A673 (cell line): ENCODE measurements around the gene SURF6. TPM values are rescaled to one million over a fixed set of nuclear protein-coding genes. Genes with fewer than 3 reads are reported as not detected.
A peak's percentile ranks its signal among the peaks of the same experiment; 100 is the strongest.

ENCODE experiments used
- BruUV-seq: library from RNA; stranded (reverse); fragments of 400-500 nt; replicated peaks from 2 replicates; lab custom pipeline; 2021; lab: Mats Ljungman, UMichigan
- CTCF ChIA-PET: fragments of 300-600 bp; sonication (Branson Sonifier 250); formaldehyde crosslinking; loops from one replicate; lab custom pipeline; 2022; ENCODE audit warnings: antibody characterized with exemption; lab: Charles Lee
- POLR2A ChIA-PET: fragments of 300-600 bp; sonication (Branson Sonifier 250); formaldehyde crosslinking; loops from one replicate; lab custom pipeline; 2022; ENCODE audit warnings: antibody characterized with exemption; ENCODE audit not compliant: low non-redundant PET; lab: Charles Lee
- DNase-seq: peaks from one replicate; pipeline ENCODE4 v3.0.0-alpha.2; 2015; ENCODE audit warnings: low spot score
- H3K27ac ChIP-seq: fragments of 200-600 bp; sonication (generic); 2 replicates; pipeline ENCODE4 v1.5.1; 2016; ENCODE audit warnings: mixed run types, low read depth, mild to moderate bottlenecking, mixed read lengths, antibody characterized with exemption, low read length; ENCODE audit not compliant: poor library complexity, severe bottlenecking
- H3K27me3 ChIP-seq: fragments of 200-600 bp; sonication (generic); replicated peaks from 2 replicates; pipeline ENCODE4 v1.6.1; 2017; ENCODE audit warnings: mixed run types, low read depth, mild to moderate bottlenecking, mixed read lengths, antibody characterized with exemption, low read length; ENCODE audit not compliant: insufficient read depth, poor library complexity
- H3K36me3 ChIP-seq: fragments of 200-600 bp; sonication (generic); 2 replicates; pipeline ENCODE4 v1.6.1; 2016; ENCODE audit warnings: mixed run types, mild to moderate bottlenecking, mixed read lengths, antibody characterized with exemption, low read length; ENCODE audit not compliant: insufficient read depth, poor library complexity, severe bottlenecking
- H3K4me1 ChIP-seq: fragments of 200-600 bp; sonication (generic); 2 replicates; pipeline ENCODE4 v1.6.1; 2017; ENCODE audit warnings: mixed run types, mild to moderate bottlenecking, mixed read lengths, antibody characterized with exemption, low read length; ENCODE audit not compliant: insufficient read depth, poor library complexity, severe bottlenecking
- H3K4me3 ChIP-seq: fragments of 200-600 bp; sonication (generic); 2 replicates; pipeline ENCODE4 v1.5.1; 2016; ENCODE audit warnings: low read depth, mixed run types, mild to moderate bottlenecking, mixed read lengths, low read length; ENCODE audit not compliant: poor library complexity, severe bottlenecking
- H3K9me3 ChIP-seq: fragments of 200-600 bp; sonication (generic); 2 replicates; pipeline ENCODE4 v1.6.1; 2016; ENCODE audit warnings: mixed run types, low read depth, mild to moderate bottlenecking, mixed read lengths, antibody characterized with exemption, low read length; ENCODE audit not compliant: poor library complexity, severe bottlenecking
- CTCF ChIP-seq: fragments of 300-800, 200-600 bp; sonication (generic); conservative IDR thresholded peaks from 2 replicates; pipeline ENCODE4 v1.5.1; 2017; ENCODE audit warnings: low read depth, mild to moderate bottlenecking, antibody characterized with exemption, low read length, moderate library complexity, mixed read lengths
- EZH2 ChIP-seq: fragments of 200-600 bp; sonication (generic); IDR thresholded peaks from 2 replicates; pipeline ENCODE4 v1.6.1; 2017; ENCODE audit warnings: borderline replicate concordance, low read depth, mild to moderate bottlenecking, mixed read lengths, antibody characterized with exemption, low read length; ENCODE audit not compliant: poor library complexity, severe bottlenecking
- intact Hi-C: fragments of 100-400 bp; cut with micrococcal nuclease; formaldehyde crosslinking; loops from one replicate; pipeline ENCODE4 v1.10.0; 2022; ENCODE audit not compliant: unreplicated experiment
- total RNA-seq: library from RNA; stranded (reverse); gene quantifications from 2 replicates; pipeline ENCODE4 v1.2.3, GENCODE V29; 2021

SURF6 gene
- total RNA-seq, 1 experiment from 2014 or later = 36.6 TPM

- no peak for DNase-seq
- peaks cover 73% of the 10 kb centered on the region for H3K36me3 ChIP-seq
- TF ChIP-seq EZH2 = no peak
- no peak for TF ChIP-seq CTCF
- no peak overlapping the region for H3K4me3 ChIP-seq
- CTCF ChIA-PET = no interaction called here
- H3K27ac ChIP-seq = no peak overlapping the region
- peaks cover 8% of the 10 kb centered on the region for H3K4me1 ChIP-seq
- POLR2A ChIA-PET = no interaction called here
- no TSS peak for BruUV-seq
- H3K27me3 ChIP-seq = no peaks in the 10 kb centered on the region
- H3K9me3 ChIP-seq = no peaks in the 10 kb centered on the region
- intact Hi-C loops = no loop called here
These were observed 8.1 kb upstream of the SURF6 start for GRCh38 chr9:133344071-133344470.

- H3K4me1 ChIP-seq = peaks cover 7% of the 10 kb centered on the region
- no peak overlapping the region for H3K27ac ChIP-seq
- ChIA-PET POLR2A (no interaction called here), CTCF (no interaction called here)
- H3K9me3 ChIP-seq = no peaks in the 10 kb centered on the region
- no peak for TF ChIP-seq EZH2
- no peak; the same call in 1 of the 2 replicates for TF ChIP-seq CTCF
- intact Hi-C loops = no loop called here
- peaks cover 66% of the 10 kb centered on the region for H3K36me3 ChIP-seq
- no peaks in the 10 kb centered on the region for H3K27me3 ChIP-seq
- DNase-seq = no peak
- BruUV-seq = no TSS peak
- no peak overlapping the region for H3K4me3 ChIP-seq
These were observed 6.6 kb upstream of the SURF6 start for GRCh38 chr9:133342570-133342969.

GRCh38 chr9:133342069-133342406, 6.0 kb upstream of the SURF6 start:
- no peaks in the 10 kb centered on the region for H3K9me3 ChIP-seq
- intact Hi-C loops = no loop called here
- no peaks in the 10 kb centered on the region for H3K27me3 ChIP-seq
- H3K4me1 ChIP-seq = peaks cover 8% of the 10 kb centered on the region
- H3K4me3 ChIP-seq = no peak overlapping the region
- TF ChIP-seq CTCF (peak; percentile 40), EZH2 (no peak)
- H3K27ac ChIP-seq = no peak overlapping the region
- peaks cover 66% of the 10 kb centered on the region for H3K36me3 ChIP-seq
- POLR2A ChIA-PET = no interaction called here
- CTCF ChIA-PET = interaction anchor here (0.5 kb wide), 1 partner anchor 22 kb away, joined by 7 read pairs; no protein-coding TSS in a partner anchor
- no TSS peak for BruUV-seq
- DNase-seq = peak; percentile 23
